ENCODE results near the gene FAM13C.
A peak's percentile ranks its signal among the peaks of the same experiment; 100 is the strongest.

Gene FAM13C

DNA sequence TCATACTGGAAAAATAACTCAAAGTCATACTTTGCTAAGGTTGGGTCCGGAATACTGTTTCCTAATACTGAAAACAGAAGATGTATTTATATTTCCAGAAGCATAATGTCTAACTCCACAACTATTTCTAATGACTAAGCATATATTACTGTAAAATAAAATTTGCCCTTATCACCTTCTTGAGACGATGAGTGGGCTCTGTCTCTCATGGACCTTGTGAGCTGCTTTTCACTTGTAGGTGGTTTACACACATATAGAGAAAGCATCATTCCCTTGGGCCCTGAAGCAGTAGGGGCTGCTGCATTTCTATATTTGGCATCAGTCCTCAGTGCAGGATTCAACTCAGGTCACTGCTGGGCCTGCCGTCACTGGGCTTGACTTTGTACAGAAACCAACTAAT, 10.7 kb upstream of the FAM13C start:
- TF ChIP-seq, protein P1, sequence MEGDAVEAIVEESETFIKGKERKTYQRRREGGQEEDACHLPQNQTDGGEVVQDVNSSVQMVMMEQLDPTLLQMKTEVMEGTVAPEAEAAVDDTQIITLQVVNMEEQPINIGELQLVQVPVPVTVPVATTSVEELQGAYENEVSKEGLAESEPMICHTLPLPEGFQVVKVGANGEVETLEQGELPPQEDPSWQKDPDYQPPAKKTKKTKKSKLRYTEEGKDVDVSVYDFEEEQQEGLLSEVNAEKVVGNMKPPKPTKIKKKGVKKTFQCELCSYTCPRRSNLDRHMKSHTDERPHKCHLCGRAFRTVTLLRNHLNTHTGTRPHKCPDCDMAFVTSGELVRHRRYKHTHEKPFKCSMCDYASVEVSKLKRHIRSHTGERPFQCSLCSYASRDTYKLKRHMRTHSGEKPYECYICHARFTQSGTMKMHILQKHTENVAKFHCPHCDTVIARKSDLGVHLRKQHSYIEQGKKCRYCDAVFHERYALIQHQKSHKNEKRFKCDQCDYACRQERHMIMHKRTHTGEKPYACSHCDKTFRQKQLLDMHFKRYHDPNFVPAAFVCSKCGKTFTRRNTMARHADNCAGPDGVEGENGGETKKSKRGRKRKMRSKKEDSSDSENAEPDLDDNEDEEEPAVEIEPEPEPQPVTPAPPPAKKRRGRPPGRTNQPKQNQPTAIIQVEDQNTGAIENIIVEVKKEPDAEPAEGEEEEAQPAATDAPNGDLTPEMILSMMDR (IDR thresholded peaks at IDR 0.05; ENCODE audit: unreplicated experiment in 3 of 3): no peak
- Mint-ChIP-seq H3K4me3 (no peak overlapping the region), H3K27me3 (ENCODE audit: low read depth) (no peaks in the 10 kb centered on the region), H3K36me3 (ENCODE audit: low read depth) (no peaks in the 10 kb centered on the region), H3K27ac (no peak overlapping the region), H3K9me3 (no peaks in the 10 kb centered on the region), H3K4me1 (peaks cover 22% of the 10 kb centered on the region)

DNA sequence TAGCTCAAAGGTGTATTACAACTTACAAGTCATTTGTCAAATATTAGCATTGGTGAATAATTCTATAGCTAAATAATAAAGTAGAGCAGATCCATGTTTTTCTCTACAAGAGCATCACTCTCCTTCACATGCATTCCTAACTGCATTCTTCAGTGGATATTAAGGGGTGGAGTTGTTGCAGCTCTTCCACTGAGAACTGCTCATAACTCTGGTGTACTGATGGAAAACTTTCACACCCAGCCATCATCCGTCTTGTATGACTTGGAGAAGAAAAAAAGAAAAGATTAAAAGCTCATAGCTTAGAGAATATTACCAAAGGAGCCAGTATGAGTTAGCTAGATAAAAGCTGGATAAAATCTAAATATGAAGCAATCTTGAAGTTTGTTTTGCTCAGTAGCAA, 10.2 kb upstream of the FAM13C start:
- peak overlapping the region in 1 of 3 experiments; percentile 40 for H3K27ac Mint-ChIP-seq
- peaks cover 22% of the 10 kb centered on the region for H3K4me1 Mint-ChIP-seq
- no peaks in the 10 kb centered on the region for H3K36me3 Mint-ChIP-seq (ENCODE audit: low read depth)
- H3K9me3 Mint-ChIP-seq: no peaks in the 10 kb centered on the region
- TF ChIP-seq, protein P1 (IDR thresholded peaks at IDR 0.05; ENCODE audit: unreplicated experiment in 3 of 3): no peak
- no peaks in the 10 kb centered on the region for H3K27me3 Mint-ChIP-seq (ENCODE audit: low read depth)
- H3K4me3 Mint-ChIP-seq: no peak overlapping the region

GRCh38 chr10:59366290-59366689, 3.9 kb upstream of the FAM13C start:
- Mint-ChIP-seq H3K4me1 (peaks cover 8% of the 10 kb centered on the region), H3K9me3 (no peaks in the 10 kb centered on the region), H3K4me3 (no peak overlapping the region), H3K27ac (no peak overlapping the region), H3K36me3 (ENCODE audit: low read depth) (no peaks in the 10 kb centered on the region), H3K27me3 (ENCODE audit: low read depth) (peaks cover 17% of the 10 kb centered on the region)
- TF ChIP-seq, protein P1 (IDR thresholded peaks at IDR 0.05; ENCODE audit: unreplicated experiment in 3 of 3): no peak

GRCh38 chr10:59363446-59363958, 1.2 kb upstream of the FAM13C start:
- TF ChIP-seq, protein P1 (IDR thresholded peaks at IDR 0.05; ENCODE audit: unreplicated experiment in 3 of 3): no peak
- H3K4me3 Mint-ChIP-seq: peak overlapping the region; percentile 85 to 95 (median 88)
- peaks cover 17% of the 10 kb centered on the region for H3K27me3 Mint-ChIP-seq (ENCODE audit: low read depth)
- H3K9me3 Mint-ChIP-seq: no peaks in the 10 kb centered on the region
- peaks cover 24% of the 10 kb centered on the region for H3K4me1 Mint-ChIP-seq
- no peaks in the 10 kb centered on the region for H3K36me3 Mint-ChIP-seq (ENCODE audit: low read depth)
- no peak overlapping the region for H3K27ac Mint-ChIP-seq

DNA sequence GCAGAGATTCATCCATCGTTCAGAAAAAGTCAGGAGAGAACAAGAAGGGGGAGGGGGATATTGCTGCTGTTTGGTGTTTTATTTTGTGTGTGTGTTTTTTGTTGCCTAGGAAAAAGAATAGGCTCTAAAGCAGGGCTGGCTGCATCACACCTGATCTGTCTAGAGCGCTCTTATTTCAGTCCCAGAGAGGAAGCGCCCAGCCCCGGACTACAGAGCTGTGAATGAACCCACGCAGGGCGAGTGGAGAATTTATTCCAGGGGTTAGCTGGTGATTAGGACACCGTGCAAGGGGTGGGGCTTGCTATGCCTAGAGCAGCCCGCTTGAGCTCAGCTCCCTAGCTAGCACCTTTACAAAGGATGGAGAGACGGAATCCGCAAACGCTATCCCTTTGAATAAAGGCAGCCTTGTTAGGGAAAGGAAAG, 621 bp upstream of the FAM13C start:
- TF ChIP-seq, protein P1 (IDR thresholded peaks at IDR 0.05; ENCODE audit: unreplicated experiment in 3 of 3): no peak
- H3K27ac Mint-ChIP-seq: peak overlapping the region; percentile 37 to 93 (median 79)
- H3K4me3 Mint-ChIP-seq: peak overlapping the region; percentile 85 to 95 (median 88)
- no peaks in the 10 kb centered on the region for H3K36me3 Mint-ChIP-seq (ENCODE audit: low read depth)
- peaks cover 17% of the 10 kb centered on the region for H3K27me3 Mint-ChIP-seq (ENCODE audit: low read depth)
- no peaks in the 10 kb centered on the region for H3K9me3 Mint-ChIP-seq
- peaks cover 27% of the 10 kb centered on the region for H3K4me1 Mint-ChIP-seq

- Mint-ChIP-seq H3K4me3 (peak overlapping the region; percentile 85 to 95 (median 88)), H3K27ac (peak overlapping the region; percentile 85 to 93 (median 89)), H3K36me3 (ENCODE audit: low read depth) (no peaks in the 10 kb centered on the region), H3K27me3 (ENCODE audit: low read depth) (peaks cover 17% of the 10 kb centered on the region), H3K4me1 (peaks cover 27% of the 10 kb centered on the region), H3K9me3 (no peaks in the 10 kb centered on the region)
- TF ChIP-seq, protein P1 (IDR thresholded peaks at IDR 0.05; ENCODE audit: unreplicated experiment in 3 of 3): no peak
These were observed 646 bp downstream of the FAM13C start for GRCh38 chr10:59361663-59362143.
